Activated CD8-positive, alpha-beta memory T cell treated with anti-CD3 and anti-CD28 coated beads, Interleukin-2, amount 10 ng/mL, durations not matched to agents 7 days and 5 days (primary cell): ENCODE measurements around the gene SYT8. TPM values are rescaled to one million over a fixed set of nuclear protein-coding genes. Genes with fewer than 3 reads are reported as not detected.
"Not testable (repeated sequence)": the region's sequence is repeated elsewhere in the genome, so short reads cannot be mapped to it uniquely, and the experiment has no call there.

Experiments
- ATAC-seq: fragments of 150-1000 bp; cut with Tn5 transposase; one replicate; pipeline ENCODE4 v1.10.0; 2021; ENCODE audit warnings: moderate library complexity
- CTCF ChIA-PET: fragments of 350-600 bp; sonication (Branson Sonifier 250); formaldehyde crosslinking; loops from one replicate; lab custom pipeline; 2021; ENCODE audit warnings: antibody characterized with exemption; lab: Charles Lee
- DNase-seq: peaks from one replicate; pipeline ENCODE4 v3.0.0-alpha.2; 2020
- H3K27ac Mint-ChIP-seq: one replicate; pipeline ENCODE4 v1.8.0; 2021; ENCODE audit warnings: mild to moderate bottlenecking, mixed read lengths
- H3K27me3 Mint-ChIP-seq: one replicate; pipeline ENCODE4 v1.8.0; 2021; ENCODE audit warnings: mixed read lengths
- H3K36me3 Mint-ChIP-seq: one replicate; pipeline ENCODE4 v1.8.0; 2021; ENCODE audit warnings: mild to moderate bottlenecking, mixed read lengths
- H3K4me1 Mint-ChIP-seq: one replicate; pipeline ENCODE4 v1.8.0; 2021; ENCODE audit warnings: mixed read lengths
- H3K4me3 Mint-ChIP-seq: one replicate; pipeline ENCODE4 v1.8.0; 2021; ENCODE audit warnings: mild to moderate bottlenecking, moderate library complexity, mixed read lengths
- H3K9me3 Mint-ChIP-seq: one replicate; pipeline ENCODE4 v1.8.0; 2022; ENCODE audit warnings: low read depth, mixed read lengths
- total RNA-seq, 2 experiments: library from RNA; stranded (reverse); gene quantifications; one replicate each; pipeline ENCODE4 v1.2.3, GENCODE V29; 2021

Gene SYT8
- total RNA-seq, 2 experiments from 2014 or later: not detected

DNA sequence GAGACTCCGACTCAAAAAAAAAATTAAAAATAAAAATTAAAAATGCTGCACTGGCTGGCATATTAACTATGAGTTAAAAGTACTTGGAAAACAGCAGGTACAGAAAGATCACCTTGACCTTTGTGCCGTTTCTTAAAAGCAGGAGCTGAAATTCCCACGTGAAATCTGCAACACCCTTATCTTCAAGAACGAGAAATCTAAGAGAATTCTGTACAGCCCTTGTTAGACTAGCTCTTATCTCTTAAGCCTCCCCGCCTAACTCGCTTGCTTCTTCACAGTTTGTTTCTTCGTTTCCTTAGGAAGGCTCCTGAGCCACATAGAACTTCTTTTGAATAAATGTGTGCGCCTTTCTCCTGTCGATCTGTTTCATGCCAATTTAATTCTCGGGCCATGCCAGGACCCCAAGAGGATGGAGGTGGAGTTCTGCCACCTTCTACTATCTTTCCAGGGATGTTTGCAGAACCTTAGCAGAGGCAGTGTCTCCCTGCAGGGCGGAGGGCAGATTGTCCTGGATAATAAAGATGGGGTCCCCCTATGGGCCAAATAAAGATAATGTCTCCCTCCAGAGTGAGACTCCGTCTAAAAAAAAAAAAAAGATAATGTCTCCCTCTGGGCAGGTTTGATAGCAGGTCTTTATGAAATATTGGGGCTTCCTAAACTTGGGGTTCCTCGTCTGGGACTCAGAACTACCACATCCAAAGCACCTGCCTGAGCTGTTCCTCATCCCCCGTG lies 27.4 kb upstream of the SYT8 start:
- no peak for ATAC-seq
- CTCF ChIA-PET: interaction anchor here (1.2 to 5.0 kb wide), 4 partner anchors 10 to 155 kb away, joined by 3 to 40 read pairs (median 4); no protein-coding TSS in a partner anchor

GRCh38 chr11:1810761-1811160 lies 24.0 kb upstream of the SYT8 start:
- Mint-ChIP-seq H3K4me3 (no peak overlapping the region), H3K27ac (no peak overlapping the region), H3K36me3 (no peaks in the 10 kb centered on the region), H3K4me1 (no peaks in the 10 kb centered on the region), H3K27me3 (peaks cover 39% of the 10 kb centered on the region), H3K9me3 (no peaks in the 10 kb centered on the region)
- ATAC-seq (no peak), DNase-seq (no peak)
- CTCF ChIA-PET: interaction anchor here (0.7 kb wide), 1 partner anchor 22 kb away, joined by 3 read pairs; no protein-coding TSS in a partner anchor

More for the DNA sequence above, 27.4 kb upstream of the SYT8 start:
- H3K9me3 Mint-ChIP-seq: no peaks in the 10 kb centered on the region
- DNase-seq: no peak
- H3K27me3 Mint-ChIP-seq: peaks cover 43% of the 10 kb centered on the region
- no peak overlapping the region for H3K4me3 Mint-ChIP-seq
- no peak overlapping the region for H3K27ac Mint-ChIP-seq
- H3K4me1 Mint-ChIP-seq: no peaks in the 10 kb centered on the region
- no peaks in the 10 kb centered on the region for H3K36me3 Mint-ChIP-seq

GRCh38 chr11:1812274-1812673 lies 22.5 kb upstream of the SYT8 start:
- Mint-ChIP-seq H3K36me3 (no peaks in the 10 kb centered on the region), H3K9me3 (no peaks in the 10 kb centered on the region), H3K27me3 (peaks cover 38% of the 10 kb centered on the region), H3K27ac (no peak overlapping the region), H3K4me1 (no peaks in the 10 kb centered on the region), H3K4me3 (no peak overlapping the region)
- DNase-seq (no peak), ATAC-seq (no peak)
- CTCF ChIA-PET: interaction anchor here (1.1 kb wide), 1 partner anchor 118 kb away, joined by 3 read pairs; no protein-coding TSS in a partner anchor

DNA sequence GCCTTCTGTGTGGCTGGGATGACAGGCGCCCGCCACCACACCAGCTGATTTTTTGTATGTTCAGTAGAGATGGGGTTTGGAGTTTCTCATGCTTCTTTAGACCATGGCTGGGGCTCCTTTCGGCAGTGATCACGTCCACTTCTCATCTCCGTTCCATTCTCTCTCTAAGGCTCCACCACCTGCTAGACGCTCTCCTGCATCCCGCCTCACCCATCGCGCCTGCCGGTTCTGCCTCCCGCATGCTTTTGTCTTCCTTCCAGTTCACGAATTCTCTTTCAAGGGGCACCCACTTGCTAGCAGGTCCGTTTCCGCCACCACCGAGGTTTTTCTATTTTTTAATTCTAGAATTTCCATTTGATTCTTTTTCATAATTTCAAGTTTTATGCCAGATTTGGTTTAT lies 22.0 kb upstream of the SYT8 start:
- peaks cover 39% of the 10 kb centered on the region for H3K27me3 Mint-ChIP-seq
- no peak for ATAC-seq
- DNase-seq: no peak
- no peak overlapping the region for H3K4me3 Mint-ChIP-seq
- no peaks in the 10 kb centered on the region for H3K4me1 Mint-ChIP-seq
- CTCF ChIA-PET: no interaction called here
- no peaks in the 10 kb centered on the region for H3K9me3 Mint-ChIP-seq
- H3K36me3 Mint-ChIP-seq: no peaks in the 10 kb centered on the region
- H3K27ac Mint-ChIP-seq: no peak overlapping the region

- H3K36me3 Mint-ChIP-seq, H3K27ac Mint-ChIP-seq, H3K4me1 Mint-ChIP-seq, CTCF ChIA-PET, H3K9me3 Mint-ChIP-seq, H3K4me3 Mint-ChIP-seq, ATAC-seq, DNase-seq: not testable (repeated sequence)
- H3K27me3 Mint-ChIP-seq: peaks cover 39% of the 10 kb centered on the region
Measured at GRCh38 chr11:1813356-1813755, 21.4 kb upstream of the SYT8 start.

- CTCF ChIA-PET: interaction anchor here (1.3 to 2.7 kb wide), 2 partner anchors 18 to 162 kb away, joined by 6 to 8 read pairs; no protein-coding TSS in a partner anchor
- ATAC-seq: no peak
- Mint-ChIP-seq H3K9me3 (peaks cover 7% of the 10 kb centered on the region), H3K27ac (no peak overlapping the region), H3K4me1 (no peaks in the 10 kb centered on the region), H3K4me3 (no peak overlapping the region), H3K36me3 (no peaks in the 10 kb centered on the region), H3K27me3 (peaks cover 30% of the 10 kb centered on the region)
- no peak for DNase-seq
Measured at GRCh38 chr11:1814691-1815090, 20.1 kb upstream of the SYT8 start.

DNA sequence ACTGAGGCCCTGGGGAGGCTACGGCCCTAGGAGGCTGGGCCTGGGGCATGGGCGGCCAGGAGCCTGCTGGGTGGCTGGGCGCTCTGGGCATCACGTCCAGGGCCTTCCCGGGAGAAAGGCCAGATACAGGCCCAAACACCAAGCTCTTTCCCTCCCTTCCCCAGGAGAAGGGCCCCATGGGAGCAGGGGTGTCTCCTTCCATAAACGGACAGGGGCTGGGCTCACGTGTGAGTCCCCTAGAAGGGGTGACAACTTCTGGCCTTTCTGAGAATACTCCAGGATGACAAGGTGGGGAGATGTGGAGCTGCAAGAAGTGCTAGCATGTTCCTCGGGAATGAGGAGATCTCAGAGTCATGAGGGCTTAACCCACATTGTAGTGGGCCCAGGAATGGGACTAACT lies 19.5 kb upstream of the SYT8 start:
- H3K27ac Mint-ChIP-seq: no peak overlapping the region

GRCh38 chr11:1815751-1816150 lies 19.0 kb upstream of the SYT8 start:
- Mint-ChIP-seq H3K36me3 (no peaks in the 10 kb centered on the region), H3K4me3 (no peak overlapping the region), H3K27ac (no peak overlapping the region), H3K9me3 (peaks cover 10% of the 10 kb centered on the region), H3K4me1 (no peaks in the 10 kb centered on the region), H3K27me3 (peaks cover 25% of the 10 kb centered on the region)
- CTCF ChIA-PET: interaction anchor here (1.3 to 2.7 kb wide), 2 partner anchors 17 to 163 kb away, joined by 6 to 8 read pairs; no protein-coding TSS in a partner anchor
- DNase-seq: no peak
- ATAC-seq: no peak

More for the DNA sequence above, 19.5 kb upstream of the SYT8 start:
- Mint-ChIP-seq H3K9me3 (peaks cover 10% of the 10 kb centered on the region), H3K4me3 (no peak overlapping the region), H3K27me3 (peaks cover 28% of the 10 kb centered on the region), H3K36me3 (no peaks in the 10 kb centered on the region), H3K4me1 (no peaks in the 10 kb centered on the region)
- DNase-seq (no peak), ATAC-seq (no peak)
- CTCF ChIA-PET: interaction anchor here (1.3 to 2.7 kb wide), 2 partner anchors 17 to 163 kb away, joined by 6 to 8 read pairs; no protein-coding TSS in a partner anchor

DNA sequence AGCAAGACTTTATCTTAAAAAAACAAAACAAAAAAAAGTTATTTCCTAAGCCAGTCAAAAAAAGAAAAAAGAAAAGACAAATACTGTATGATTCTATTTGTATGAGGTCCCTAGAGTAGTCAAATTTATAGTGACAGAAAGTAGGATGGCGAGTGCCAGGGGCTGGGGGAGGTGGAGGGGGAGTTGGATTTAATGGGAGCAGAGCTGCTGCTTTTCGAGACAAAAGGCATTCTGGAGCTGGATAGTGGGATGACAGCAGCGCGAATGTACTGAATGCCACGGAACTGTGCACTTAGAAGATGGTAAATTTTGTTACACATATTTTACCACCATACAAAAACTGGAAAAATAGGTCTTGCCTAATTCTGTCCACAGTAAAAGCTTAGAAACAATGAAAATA lies 17.8 kb upstream of the SYT8 start:
- no peaks in the 10 kb centered on the region for H3K36me3 Mint-ChIP-seq
- DNase-seq: no peak
- ATAC-seq: no peak
- no peak overlapping the region for H3K4me3 Mint-ChIP-seq
- peaks cover 10% of the 10 kb centered on the region for H3K9me3 Mint-ChIP-seq
- H3K27me3 Mint-ChIP-seq: peaks cover 16% of the 10 kb centered on the region
- H3K27ac Mint-ChIP-seq: no peak overlapping the region
- CTCF ChIA-PET: interaction anchor here (1.5 kb wide), 1 partner anchor 9 kb away, joined by 4 read pairs; no protein-coding TSS in a partner anchor
- no peaks in the 10 kb centered on the region for H3K4me1 Mint-ChIP-seq

DNA sequence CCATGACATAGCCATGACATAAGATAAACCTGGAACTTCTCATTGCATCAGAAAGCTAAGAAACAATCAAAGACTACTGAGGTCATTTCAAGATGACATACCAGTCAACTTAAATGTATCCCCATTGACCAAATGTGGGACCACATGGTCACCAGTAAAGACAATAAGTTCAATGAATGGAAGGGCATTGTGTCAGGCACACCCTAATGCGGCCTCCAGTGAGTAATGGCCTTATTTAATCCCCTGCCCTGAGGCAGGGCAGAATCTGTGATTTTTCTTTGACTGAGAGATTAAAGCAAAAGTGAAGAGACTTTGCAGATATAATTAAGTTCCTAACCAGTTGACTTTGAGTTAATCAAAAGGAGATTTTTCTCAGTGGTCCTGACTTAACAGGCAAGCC lies 17.3 kb upstream of the SYT8 start:
- H3K4me1 Mint-ChIP-seq: no peaks in the 10 kb centered on the region
- H3K9me3 Mint-ChIP-seq: peaks cover 10% of the 10 kb centered on the region
- ATAC-seq: no peak
- CTCF ChIA-PET: interaction anchor here (1.5 to 2.0 kb wide), 2 partner anchors 9 to 15 kb away, joined by 4 to 7 read pairs; no protein-coding TSS in a partner anchor
- H3K36me3 Mint-ChIP-seq: no peaks in the 10 kb centered on the region
- H3K27me3 Mint-ChIP-seq: peaks cover 16% of the 10 kb centered on the region
- no peak for DNase-seq
- no peak overlapping the region for H3K4me3 Mint-ChIP-seq
- H3K27ac Mint-ChIP-seq: no peak overlapping the region

DNA sequence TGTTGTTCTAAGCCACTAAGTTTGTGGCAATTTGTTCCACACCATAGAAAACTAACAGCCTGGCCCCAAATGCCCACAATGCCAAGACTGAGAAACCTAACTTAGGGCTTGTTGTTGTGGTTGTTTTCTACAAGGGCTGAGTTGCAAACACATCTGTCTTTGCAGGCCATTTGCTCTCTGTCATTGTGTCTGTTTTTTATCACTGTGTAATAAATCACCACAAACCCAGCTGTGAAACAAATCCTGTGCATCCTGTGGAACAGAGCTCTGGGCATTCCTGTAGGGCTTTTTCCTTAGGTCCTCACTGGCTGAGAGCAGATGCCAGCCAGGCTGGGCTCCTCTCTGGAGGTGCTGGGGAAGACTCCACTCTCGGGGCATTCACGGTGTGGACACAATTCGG lies 15.7 kb upstream of the SYT8 start:
- CTCF ChIA-PET: interaction anchor here (1.3 to 2.0 kb wide), 3 partner anchors 13 to 125 kb away, joined by 3 to 7 read pairs (median 7); no protein-coding TSS in a partner anchor
- no peak overlapping the region for H3K4me3 Mint-ChIP-seq
- peaks cover 10% of the 10 kb centered on the region for H3K9me3 Mint-ChIP-seq
- no peak for ATAC-seq
- no peaks in the 10 kb centered on the region for H3K36me3 Mint-ChIP-seq
- no peaks in the 10 kb centered on the region for H3K4me1 Mint-ChIP-seq
- H3K27ac Mint-ChIP-seq: no peak overlapping the region
- peaks cover 9% of the 10 kb centered on the region for H3K27me3 Mint-ChIP-seq
- no peak for DNase-seq

GRCh38 chr11:1820463-1821325 lies 14.1 kb upstream of the SYT8 start:
- H3K9me3 Mint-ChIP-seq: peaks cover 10% of the 10 kb centered on the region
- H3K4me3 Mint-ChIP-seq: no peak overlapping the region
- H3K4me1 Mint-ChIP-seq: no peaks in the 10 kb centered on the region
- no peaks in the 10 kb centered on the region for H3K36me3 Mint-ChIP-seq
- H3K27ac Mint-ChIP-seq: no peak overlapping the region
- CTCF ChIA-PET: interaction anchor here (0.9 to 1.2 kb wide), 3 partner anchors 127 to 331 kb away, joined by 4 to 5 read pairs (median 4); no protein-coding TSS in a partner anchor
- no peak for ATAC-seq
- H3K27me3 Mint-ChIP-seq: peaks cover 9% of the 10 kb centered on the region
- DNase-seq: no peak

DNA sequence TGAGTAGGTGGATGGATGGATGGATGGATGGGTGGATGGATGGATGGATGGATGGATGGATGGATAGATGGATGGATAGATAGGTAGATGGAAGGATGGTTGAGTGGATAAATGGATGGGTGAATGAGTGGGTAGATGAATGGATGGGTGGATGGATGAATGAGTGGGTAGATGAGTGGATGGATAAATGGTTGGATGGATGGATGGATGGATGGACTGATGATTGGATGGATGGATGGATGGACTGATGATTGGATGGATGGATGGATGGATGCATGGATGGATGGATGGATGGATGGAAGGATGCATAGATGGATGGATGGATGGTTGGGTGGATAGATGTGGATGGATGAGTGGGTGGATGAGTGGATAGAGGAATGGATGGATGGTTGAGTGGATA lies 13.2 kb upstream of the SYT8 start:
- Mint-ChIP-seq H3K9me3 (peaks cover 10% of the 10 kb centered on the region), H3K36me3 (no peaks in the 10 kb centered on the region), H3K27me3 (peaks cover 9% of the 10 kb centered on the region), H3K4me1 (no peaks in the 10 kb centered on the region), H3K4me3 (no peak overlapping the region), H3K27ac (no peak overlapping the region)
- CTCF ChIA-PET: interaction anchor here (1.2 to 1.9 kb wide), 2 partner anchors 11 to 169 kb away, joined by 5 to 13 read pairs; no protein-coding TSS in a partner anchor
- DNase-seq: no peak
- ATAC-seq: no peak
